ENCODE data around the gene POC1B.
"Not testable (repeated sequence)": the region's sequence is repeated elsewhere in the genome, so short reads cannot be mapped to it uniquely, and the experiment has no call there.

The POC1B gene

GRCh38 chr12:89464974-89465592 lies 60.8 kb downstream of the POC1B start:
- DNase-seq (ENCODE audit: low read depth in 3 of 3), result no peak

- no peak for DNase-seq (ENCODE audit: low read depth in 3 of 3)
Measured at GRCh38 chr12:89461649-89462612, 63.9 kb downstream of the POC1B start.

- DNase-seq (ENCODE audit: low read depth in 3 of 3), result no peak
Measured at GRCh38 chr12:89461190-89461589, 64.7 kb downstream of the POC1B start.

- DNase-seq (ENCODE audit: low read depth in 3 of 3), result not testable (repeated sequence)
Measured at GRCh38 chr12:89459279-89459678, 66.6 kb downstream of the POC1B start.

GRCh38 chr12:89456565-89456964 lies 69.3 kb downstream of the POC1B start:
- no peak for DNase-seq (ENCODE audit: low read depth in 3 of 3)

GRCh38 chr12:89454080-89454848 lies 71.6 kb downstream of the POC1B start:
- DNase-seq (ENCODE audit: low read depth in 3 of 3), result no peak

GRCh38 chr12:89453121-89453978 lies 72.5 kb downstream of the POC1B start:
- no peak for DNase-seq (ENCODE audit: low read depth in 3 of 3)

- no peak for DNase-seq (ENCODE audit: low read depth in 3 of 3)
Measured at GRCh38 chr12:89451841-89452251, 74.0 kb downstream of the POC1B start.

- no peak for DNase-seq (ENCODE audit: low read depth in 3 of 3)
Measured at GRCh38 chr12:89450907-89451306, 74.9 kb downstream of the POC1B start.

- no peak for DNase-seq (ENCODE audit: low read depth in 3 of 3)
Measured at GRCh38 chr12:89448951-89449371, 76.9 kb downstream of the POC1B start.

GRCh38 chr12:89448526-89448925 lies 77.3 kb downstream of the POC1B start:
- no peak for DNase-seq (ENCODE audit: low read depth in 3 of 3)

- DNase-seq (ENCODE audit: low read depth in 3 of 3), result no peak
Measured at GRCh38 chr12:89439941-89440340, 85.9 kb downstream of the POC1B start.

GRCh38 chr12:89437231-89437630 lies 88.6 kb downstream of the POC1B start:
- no peak for DNase-seq (ENCODE audit: low read depth in 3 of 3)

GRCh38 chr12:89436062-89436461 lies 89.8 kb downstream of the POC1B start:
- no peak for DNase-seq (ENCODE audit: low read depth in 3 of 3)

- no peak for DNase-seq (ENCODE audit: low read depth in 3 of 3)
Measured at GRCh38 chr12:89433634-89434033, 92.2 kb downstream of the POC1B start.

- no peak for DNase-seq (ENCODE audit: low read depth in 3 of 3)
Measured at GRCh38 chr12:89432396-89432795, 93.5 kb downstream of the POC1B start.

- no peak for DNase-seq (ENCODE audit: low read depth in 3 of 3)
Measured at GRCh38 chr12:89429528-89429927, 96.3 kb downstream of the POC1B start.

GRCh38 chr12:89427508-89428156 lies 98.2 kb downstream of the POC1B start:
- DNase-seq (ENCODE audit: low read depth in 3 of 3), result no peak

GRCh38 chr12:89424846-89425245 lies 101.0 kb downstream of the POC1B start:
- no peak for DNase-seq (ENCODE audit: low read depth in 3 of 3)

- DNase-seq (ENCODE audit: low read depth in 3 of 3), result no peak
Measured at GRCh38 chr12:89424389-89424788, 101.5 kb downstream of the POC1B start.

Data from stimulated activated CD4-positive, alpha-beta T cell treated with anti-CD3 and anti-CD28 coated beads, TNF-alpha, amount 100 ng/mL, for 4 hours (primary cell).